ENCODE data around the gene PTK7. TPM values are rescaled to one million over a fixed set of nuclear protein-coding genes. Genes with fewer than 3 reads are reported as not detected.
"Not testable (repeated sequence)": the region's sequence is repeated elsewhere in the genome, so short reads cannot be mapped to it uniquely, and the experiment has no call there.

PTK7 gene
- polyA plus RNA-seq, 1 donor, result 53.6 TPM

- DNase-seq, result no peak
Measured at GRCh38 chr6:43054206-43054943, 21.7 kb upstream of the PTK7 start.

GRCh38 chr6:43055966-43056365, 20.1 kb upstream of the PTK7 start:
- no peak for DNase-seq

GRCh38 chr6:43058531-43058930, 17.6 kb upstream of the PTK7 start:
- no peak for DNase-seq

GRCh38 chr6:43059168-43060033, 16.7 kb upstream of the PTK7 start, which contains the start of the genes KLC4 and MRPL2:
KLC4 (plus strand) TSS chr6:43059631; CDS start chr6:43061336, 1,705 bp downstream.
MRPL2 (minus strand) TSS chr6:43059434; CDS start chr6:43059381, 53 bp downstream.
- DNase-seq, result peak; percentile 99

GRCh38 chr6:43060034-43060754, 15.9 kb upstream of the PTK7 start:
- no peak for DNase-seq

GRCh38 chr6:43060755-43061633, 15.1 kb upstream of the PTK7 start:
- DNase-seq, result no peak

- no peak for DNase-seq
Measured at GRCh38 chr6:43061861-43062260, 14.3 kb upstream of the PTK7 start.

GRCh38 chr6:43062818-43063217, 13.3 kb upstream of the PTK7 start:
- DNase-seq, result no peak

GRCh38 chr6:43070028-43070632, 6.0 kb upstream of the PTK7 start:
- DNase-seq, result no peak

GRCh38 chr6:43074847-43075669, 1.1 kb upstream of the PTK7 start:
- DNase-seq, result no peak

GRCh38 chr6:43076464-43077332, 584 bp downstream of the PTK7 start:
- peak; percentile 28 for DNase-seq

- no peak for DNase-seq
Measured at GRCh38 chr6:43077333-43077809, 1.3 kb downstream of the PTK7 start.

GRCh38 chr6:43077981-43078511, 1.9 kb downstream of the PTK7 start:
- no peak for DNase-seq

- DNase-seq, result no peak
Measured at GRCh38 chr6:43078691-43079090, 2.6 kb downstream of the PTK7 start.

GRCh38 chr6:43081043-43081442, 4.9 kb downstream of the PTK7 start:
- no peak for DNase-seq

GRCh38 chr6:43081922-43082321, 5.8 kb downstream of the PTK7 start:
- not testable (repeated sequence) for DNase-seq

- DNase-seq, result peak; percentile 78
Measured at GRCh38 chr6:43082806-43083655, 6.9 kb downstream of the PTK7 start.
